Stimulated activated CD4-positive, alpha-beta T cell treated with anti-CD3 and anti-CD28 coated beads, Interleukin-12 subunit alpha, Interleukin-12 subunit beta, amount 100 ng/mL, for 24 hours (primary cell): Measurements from ENCODE around the gene GIGYF2.

Source experiments
- DNase-seq, 2 experiments: peaks; one replicate each; pipeline ENCODE4 v3.0.0-alpha.2; 2020; ENCODE audit warnings: low read depth in 2 of 2

Gene GIGYF2

DNA sequence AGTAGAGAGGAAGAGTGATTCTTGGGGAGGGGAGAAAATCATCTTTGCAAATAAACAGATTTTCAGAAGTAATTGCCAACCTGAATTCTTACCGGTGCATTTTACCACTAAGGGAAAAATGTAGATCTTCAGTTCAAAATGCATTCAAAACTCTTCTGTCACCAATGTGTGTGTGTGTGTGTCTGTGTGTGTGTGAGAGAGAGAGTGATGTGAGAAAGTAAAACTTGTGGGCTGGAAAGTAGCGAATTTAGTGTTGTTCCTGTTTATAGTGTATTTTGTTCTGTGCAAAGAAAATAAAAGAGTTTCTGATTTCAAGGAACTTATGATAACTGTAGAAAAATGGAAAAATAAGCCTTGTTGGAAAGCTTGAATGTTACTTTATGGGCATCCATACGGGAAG, 52.2 kb downstream of the GIGYF2 start:
- no peak for DNase-seq

GRCh38 chr2:232750135-232750671, 53.1 kb downstream of the GIGYF2 start:
- DNase-seq: no peak

DNA sequence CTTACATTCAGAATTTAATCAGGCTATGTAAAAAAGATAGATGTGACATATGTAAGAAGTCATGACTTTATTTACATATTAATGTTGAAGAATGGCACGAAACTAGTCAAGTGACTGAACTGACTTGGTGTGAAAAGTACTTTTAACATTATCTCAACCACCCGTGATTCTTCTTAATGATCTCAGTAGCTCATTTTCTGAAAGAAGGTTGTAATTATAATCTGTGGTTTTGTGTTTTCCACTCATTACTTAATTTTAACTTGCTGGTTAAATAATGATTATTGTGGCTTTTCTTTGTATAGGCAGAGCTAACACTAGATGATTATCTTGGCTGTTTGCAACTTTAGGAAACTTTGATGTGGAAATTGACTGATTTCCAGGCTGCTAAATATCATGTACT, 60.8 kb downstream of the GIGYF2 start:
- DNase-seq: no peak

GRCh38 chr2:232761301-232761907, 64.3 kb downstream of the GIGYF2 start:
- no peak for DNase-seq

DNA sequence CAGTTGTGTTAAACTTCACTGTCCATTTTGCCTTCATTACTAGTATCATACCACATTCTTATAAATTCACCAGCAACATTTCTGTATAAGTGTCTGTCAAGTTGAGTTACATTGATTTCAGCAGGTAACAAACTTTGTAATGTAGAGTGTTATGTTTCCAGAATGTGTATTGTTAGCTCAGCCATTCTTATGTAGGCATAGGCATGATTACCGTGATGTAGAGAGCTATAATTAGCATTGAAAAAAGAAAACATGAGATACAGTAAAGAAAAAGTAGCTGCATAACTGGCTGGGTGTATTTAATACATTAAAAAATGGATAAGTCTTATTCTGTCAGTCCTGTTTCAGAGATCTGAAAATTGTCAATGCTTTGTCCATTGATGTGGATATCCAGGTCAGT, 70.7 kb downstream of the GIGYF2 start:
- DNase-seq: no peak

- no peak for DNase-seq
Measured at GRCh38 chr2:232770207-232770606, 73.1 kb downstream of the GIGYF2 start.

DNA sequence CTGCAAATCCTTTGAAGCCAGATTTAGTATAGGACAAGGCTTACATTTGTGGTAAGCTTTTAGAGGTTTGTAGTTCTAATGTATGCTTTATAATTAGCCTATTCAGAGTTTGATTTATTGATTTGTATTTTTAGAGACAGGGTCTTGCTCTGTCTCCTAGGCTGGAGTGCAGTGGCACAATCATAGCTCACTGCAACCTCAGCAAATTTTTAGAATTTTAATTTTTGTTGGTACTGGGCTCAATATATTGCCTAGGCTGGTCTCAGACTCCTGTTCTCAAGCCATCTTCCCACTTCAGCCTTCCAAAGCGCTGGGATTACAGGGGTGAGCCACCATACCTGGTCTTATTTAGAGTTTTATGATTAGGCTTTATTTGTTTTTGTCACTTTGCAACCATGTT, 74.7 kb downstream of the GIGYF2 start:
- DNase-seq: no peak

DNA sequence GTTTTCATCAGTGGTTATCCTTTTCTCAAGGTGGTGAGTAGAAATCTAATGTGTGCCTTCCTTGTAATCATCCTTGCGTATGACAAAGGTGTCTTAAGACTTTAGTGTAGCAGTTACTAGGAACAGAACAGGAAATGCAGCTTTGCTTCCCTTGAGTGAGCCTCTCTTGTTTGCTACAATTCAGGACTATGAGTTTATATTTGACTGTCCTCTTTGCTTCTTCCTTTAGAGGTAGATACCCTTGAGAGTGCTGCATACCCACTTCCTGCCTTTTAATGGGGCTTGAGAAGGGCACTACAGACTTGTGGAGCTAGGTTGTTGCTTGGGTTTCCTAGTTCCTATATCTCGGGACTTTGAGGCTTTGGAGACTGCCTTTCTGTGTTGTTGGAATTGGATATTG, 75.4 kb downstream of the GIGYF2 start:
- DNase-seq: no peak

DNA sequence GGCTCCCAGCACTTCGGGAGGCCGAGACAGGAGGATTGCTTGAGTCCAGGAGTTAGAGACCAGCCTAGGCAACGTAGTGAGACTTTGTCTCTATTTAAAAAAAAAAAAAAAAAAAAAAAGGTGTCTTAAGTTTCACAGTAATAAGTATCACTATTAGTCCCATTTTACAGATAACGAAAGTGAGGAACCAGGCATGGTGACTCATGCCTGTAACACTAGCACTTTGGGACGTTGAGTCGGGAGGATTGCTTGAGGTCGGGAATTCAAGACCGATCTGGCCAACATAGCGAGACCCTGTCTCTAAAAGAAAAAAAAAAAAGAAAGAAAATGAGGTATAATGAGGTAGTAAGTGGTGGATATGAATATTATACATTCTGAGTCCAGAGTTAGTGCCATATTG, 76.7 kb downstream of the GIGYF2 start:
- DNase-seq: no peak

DNA sequence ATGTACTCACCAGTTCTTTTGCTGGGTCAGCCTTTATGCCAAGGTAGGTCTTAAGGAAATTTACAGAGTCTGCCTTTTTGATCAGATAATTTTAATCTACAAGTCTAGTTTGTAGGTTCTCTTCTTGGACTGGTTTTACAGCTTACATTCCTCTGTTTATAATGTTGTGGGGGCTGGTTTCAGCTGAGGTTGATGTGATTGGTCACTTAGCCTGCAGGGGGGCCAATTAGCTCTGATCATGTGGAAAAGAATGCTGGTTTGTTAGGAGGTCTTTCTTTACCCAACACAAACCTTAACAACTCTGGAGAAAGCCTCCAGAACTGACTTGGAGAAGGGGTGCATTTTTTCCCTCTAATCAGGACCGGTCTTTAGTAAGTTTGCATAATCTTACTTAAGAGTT, 79.3 kb downstream of the GIGYF2 start, which contains the start of gene KCNJ13:
TSS of gene KCNJ13 (minus strand) at position 131 of the 400 bp plus-strand sequence. CDS start 5,203 bp downstream, outside the sequence.
- DNase-seq: no peak

- DNase-seq: no peak
Measured at GRCh38 chr2:232777276-232777675, 80.1 kb downstream of the GIGYF2 start.

GRCh38 chr2:232779465-232779864, 82.3 kb downstream of the GIGYF2 start:
- DNase-seq: no peak

DNA sequence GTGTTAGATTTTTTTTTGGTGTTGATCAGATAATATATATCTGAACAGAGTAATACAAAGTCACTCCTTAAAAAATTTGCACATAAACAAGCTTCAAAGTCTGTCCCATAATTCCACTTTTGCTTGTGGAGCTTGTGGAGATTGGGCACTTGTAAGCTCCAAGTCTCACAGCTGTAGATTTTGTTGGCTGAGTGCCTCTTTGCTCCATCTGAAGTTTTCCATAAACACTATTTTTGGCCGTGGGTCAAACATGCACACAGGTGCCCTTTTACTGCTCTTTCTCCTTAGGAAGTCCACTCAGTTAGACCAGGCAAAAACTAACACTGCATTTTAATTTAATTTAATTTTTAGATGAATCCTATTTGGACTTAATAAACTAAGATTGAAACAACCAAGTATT, 82.8 kb downstream of the GIGYF2 start:
- no peak for DNase-seq

- peak in 1 of 2 experiments; percentile 15 for DNase-seq
Measured at GRCh38 chr2:232781765-232782164, 84.6 kb downstream of the GIGYF2 start.

DNA sequence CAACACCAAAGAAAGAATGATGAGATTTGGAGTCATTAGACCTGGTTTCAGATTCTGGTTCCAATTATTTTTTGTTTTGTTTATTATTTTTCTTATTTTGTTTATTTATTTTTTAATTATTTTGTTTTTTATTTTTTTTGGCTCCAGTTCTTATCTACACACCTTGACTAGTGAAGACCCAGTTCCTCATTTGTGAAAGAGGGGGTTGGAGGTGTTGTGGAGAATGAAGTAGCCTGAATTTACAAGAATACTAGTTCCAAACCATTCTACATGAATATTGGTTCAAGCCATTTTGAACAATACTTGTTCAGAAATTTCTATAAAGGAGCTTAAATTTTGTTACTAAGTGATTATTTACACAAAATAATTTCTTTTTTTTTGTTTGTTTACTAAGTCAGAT, 86.1 kb downstream of the GIGYF2 start:
- DNase-seq: no peak

- no peak for DNase-seq
Measured at GRCh38 chr2:232787806-232788205, 90.7 kb downstream of the GIGYF2 start.

- DNase-seq: no peak
Measured at GRCh38 chr2:232789082-232789481, 92.0 kb downstream of the GIGYF2 start.

GRCh38 chr2:232791518-232791917, 94.4 kb downstream of the GIGYF2 start:
- DNase-seq: no peak

GRCh38 chr2:232793271-232793670, 96.1 kb downstream of the GIGYF2 start:
- DNase-seq: no peak

DNA sequence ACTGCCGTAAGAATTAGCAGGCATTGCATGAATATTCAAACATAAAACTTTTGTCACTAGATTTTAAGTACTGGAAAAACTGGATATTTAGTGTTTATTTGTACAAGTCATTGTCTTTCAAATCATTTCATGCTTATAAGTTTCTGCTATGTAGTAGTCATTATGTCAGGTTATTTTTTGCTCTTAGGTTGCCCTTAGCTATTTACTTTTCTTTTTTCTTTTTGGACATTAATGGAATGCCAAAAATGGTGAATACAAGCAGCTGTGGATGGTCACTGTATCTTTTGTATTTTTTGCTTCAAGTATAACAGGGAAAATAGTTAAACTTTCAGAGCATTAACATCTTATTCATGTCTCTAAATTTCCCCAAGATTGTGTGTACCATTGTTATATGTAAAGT, 97.8 kb downstream of the GIGYF2 start:
- DNase-seq: no peak

- no peak for DNase-seq
Measured at GRCh38 chr2:232795920-232796319, 98.8 kb downstream of the GIGYF2 start.

- DNase-seq: no peak
Measured at GRCh38 chr2:232798187-232798586, 101.1 kb downstream of the GIGYF2 start.

GRCh38 chr2:232800166-232800565, 103.0 kb downstream of the GIGYF2 start:
- DNase-seq: no peak

GRCh38 chr2:232802091-232802490, 105.0 kb downstream of the GIGYF2 start:
- DNase-seq: no peak
